C4-2B (cell line): ENCODE results near the gene PCLAF.

Experiments
- CTCF ChIP-seq: fragments of 450-650 bp; conservative IDR thresholded peaks from 2 replicates; pipeline ENCODE4 v1.5.1; 2017; ENCODE audit warnings: mild to moderate bottlenecking
- ZFX ChIP-seq: fragments of 450-650 bp; IDR thresholded peaks from 2 replicates; pipeline ENCODE4 v1.6.1; 2017

GRCh38 chr15:64343222-64343621 is 38.0 kb downstream of the PCLAF start:
- TF ChIP-seq CTCF (no peak), ZFX (no peak)
